Measurements from ENCODE around the gene SLC39A11.

Gene SLC39A11

DNA sequence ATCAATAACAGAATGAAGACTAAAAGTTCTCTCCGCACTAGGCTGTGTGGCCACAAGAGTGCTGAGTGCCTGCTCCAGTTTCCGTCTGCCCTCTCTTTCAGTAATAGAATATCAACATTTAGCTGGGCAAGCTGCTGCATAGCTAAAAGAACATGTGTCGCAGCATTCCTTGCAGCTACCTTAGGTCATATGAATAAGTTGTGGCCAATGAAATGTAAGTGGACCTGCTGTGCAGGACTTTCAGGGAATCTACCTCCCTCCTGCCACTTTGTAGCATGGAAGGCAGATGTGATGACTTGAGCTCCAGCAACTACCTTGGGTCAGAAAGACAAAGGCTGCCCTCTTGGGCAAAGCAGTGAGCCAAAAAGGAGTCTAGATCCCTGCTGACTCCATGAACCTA lies 25.4 kb downstream of the SLC39A11 start:
- Histone ChIP-seq H3K27ac (no peak overlapping the region), H3K4me3 (no peak overlapping the region)
- DNase-seq (ENCODE audit: low spot score) = no peak
- TF ChIP-seq, protein P1, sequence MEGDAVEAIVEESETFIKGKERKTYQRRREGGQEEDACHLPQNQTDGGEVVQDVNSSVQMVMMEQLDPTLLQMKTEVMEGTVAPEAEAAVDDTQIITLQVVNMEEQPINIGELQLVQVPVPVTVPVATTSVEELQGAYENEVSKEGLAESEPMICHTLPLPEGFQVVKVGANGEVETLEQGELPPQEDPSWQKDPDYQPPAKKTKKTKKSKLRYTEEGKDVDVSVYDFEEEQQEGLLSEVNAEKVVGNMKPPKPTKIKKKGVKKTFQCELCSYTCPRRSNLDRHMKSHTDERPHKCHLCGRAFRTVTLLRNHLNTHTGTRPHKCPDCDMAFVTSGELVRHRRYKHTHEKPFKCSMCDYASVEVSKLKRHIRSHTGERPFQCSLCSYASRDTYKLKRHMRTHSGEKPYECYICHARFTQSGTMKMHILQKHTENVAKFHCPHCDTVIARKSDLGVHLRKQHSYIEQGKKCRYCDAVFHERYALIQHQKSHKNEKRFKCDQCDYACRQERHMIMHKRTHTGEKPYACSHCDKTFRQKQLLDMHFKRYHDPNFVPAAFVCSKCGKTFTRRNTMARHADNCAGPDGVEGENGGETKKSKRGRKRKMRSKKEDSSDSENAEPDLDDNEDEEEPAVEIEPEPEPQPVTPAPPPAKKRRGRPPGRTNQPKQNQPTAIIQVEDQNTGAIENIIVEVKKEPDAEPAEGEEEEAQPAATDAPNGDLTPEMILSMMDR (IDR thresholded peaks at IDR 0.05) = no peak

DNA sequence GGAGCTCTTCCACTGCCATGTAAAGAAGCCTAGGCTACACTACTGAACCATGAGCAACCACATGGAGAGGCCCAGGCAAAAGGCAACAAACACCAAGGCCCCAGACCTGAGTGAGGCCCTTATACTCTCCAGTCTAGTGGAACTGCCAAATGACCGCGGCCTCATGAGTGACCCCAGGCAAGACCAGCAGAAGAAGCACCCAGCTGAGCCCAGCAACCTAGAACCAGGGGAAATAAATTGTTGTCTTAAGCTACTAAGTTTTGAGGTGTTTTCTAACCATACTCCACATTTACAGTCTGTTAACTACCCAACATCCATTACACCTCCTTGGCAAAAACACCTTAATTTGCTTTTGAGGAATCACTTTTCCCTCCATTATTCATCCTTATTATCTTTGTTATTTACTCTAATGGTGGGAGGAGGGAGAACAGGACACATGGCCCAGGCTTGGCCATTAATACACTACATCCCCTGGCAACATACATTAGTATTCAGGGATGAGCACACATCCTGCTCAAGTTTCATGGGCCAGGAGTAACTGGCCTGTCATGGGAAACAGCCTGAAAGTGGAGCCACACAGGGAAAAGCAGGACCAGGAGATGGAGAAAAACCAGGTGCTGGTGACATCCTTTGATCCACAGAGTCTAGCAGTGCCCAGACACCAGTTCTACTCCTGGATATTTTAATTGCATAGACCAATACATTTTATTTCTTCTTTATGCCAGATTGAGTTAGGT lies 26.2 kb downstream of the SLC39A11 start:
- H3K27ac ChIP-seq = no peak overlapping the region
- no peak overlapping the region for H3K4me3 ChIP-seq
- TF ChIP-seq, protein P1 (IDR thresholded peaks at IDR 0.05) = no peak
- peak; percentile 26 for DNase-seq (ENCODE audit: low spot score)

DNA sequence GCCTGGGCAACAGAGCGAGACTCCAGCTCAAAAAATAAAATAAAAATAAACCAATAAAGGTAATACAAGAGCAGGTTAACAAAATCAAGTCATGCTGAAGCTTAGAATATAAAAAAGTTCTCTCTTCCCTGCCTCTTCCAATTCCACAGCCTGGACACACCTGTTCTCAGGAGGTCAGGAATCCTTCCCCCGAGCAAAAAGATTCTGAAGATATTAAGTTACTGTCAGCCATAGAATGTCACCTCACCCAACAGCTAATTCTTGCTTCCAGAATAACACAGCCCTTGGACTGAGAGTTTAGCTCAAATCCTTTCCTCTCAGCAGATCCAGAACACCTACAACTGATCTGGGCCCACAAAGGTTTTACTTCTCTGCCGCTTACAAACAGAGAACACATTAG lies 27.1 kb downstream of the SLC39A11 start:
- Histone ChIP-seq H3K27ac (no peak overlapping the region), H3K4me3 (no peak overlapping the region)
- DNase-seq (ENCODE audit: low spot score) = no peak
- TF ChIP-seq, protein P1 (IDR thresholded peaks at IDR 0.05) = no peak

DNA sequence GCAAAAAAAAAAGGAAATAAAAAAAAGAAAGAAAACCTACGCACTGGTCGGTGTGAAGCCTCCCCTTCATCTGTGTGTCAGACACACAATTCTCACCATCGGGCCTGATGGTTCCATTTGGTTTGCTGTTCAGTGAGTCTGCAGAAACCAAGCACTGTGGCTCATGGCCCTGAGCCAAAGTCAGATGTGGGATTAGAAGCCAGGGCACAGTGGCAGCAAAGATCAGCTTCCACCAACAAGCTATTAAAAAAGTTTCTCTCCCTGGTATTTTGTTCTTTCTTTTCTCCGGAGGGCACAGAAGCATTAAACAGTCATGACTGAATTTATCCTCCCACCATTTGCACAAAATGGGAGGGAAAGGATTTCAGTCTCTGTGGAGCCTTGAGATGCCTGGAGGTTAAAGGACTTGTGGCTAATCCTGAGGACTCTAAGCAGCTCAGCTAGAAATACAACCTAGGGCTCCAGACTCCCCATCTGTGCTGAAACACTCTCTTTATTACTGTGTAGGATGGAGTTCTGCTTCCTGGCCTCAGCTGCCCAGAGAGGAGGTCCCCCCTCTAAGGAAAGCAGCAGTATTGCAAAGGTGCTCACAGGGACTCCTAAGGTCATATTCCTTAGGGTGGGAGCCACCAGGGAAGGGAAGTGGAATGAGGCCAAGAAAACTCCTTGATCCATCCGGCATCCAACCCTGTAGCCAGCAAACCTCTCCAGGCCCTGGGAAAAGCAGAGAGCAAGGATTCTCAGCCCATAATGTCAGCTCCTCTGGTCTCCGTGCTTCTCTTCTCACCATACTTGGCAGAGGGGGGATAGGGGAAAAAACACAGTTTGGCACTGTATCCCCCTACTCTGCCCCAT lies 28.2 kb downstream of the SLC39A11 start:
- Histone ChIP-seq H3K27ac (peak overlapping the region; percentile 21 to 35), H3K4me3 (no peak overlapping the region)
- peak; percentile 47 for DNase-seq (ENCODE audit: low spot score)
- TF ChIP-seq, protein P1 (IDR thresholded peaks at IDR 0.05) = no peak

DNA sequence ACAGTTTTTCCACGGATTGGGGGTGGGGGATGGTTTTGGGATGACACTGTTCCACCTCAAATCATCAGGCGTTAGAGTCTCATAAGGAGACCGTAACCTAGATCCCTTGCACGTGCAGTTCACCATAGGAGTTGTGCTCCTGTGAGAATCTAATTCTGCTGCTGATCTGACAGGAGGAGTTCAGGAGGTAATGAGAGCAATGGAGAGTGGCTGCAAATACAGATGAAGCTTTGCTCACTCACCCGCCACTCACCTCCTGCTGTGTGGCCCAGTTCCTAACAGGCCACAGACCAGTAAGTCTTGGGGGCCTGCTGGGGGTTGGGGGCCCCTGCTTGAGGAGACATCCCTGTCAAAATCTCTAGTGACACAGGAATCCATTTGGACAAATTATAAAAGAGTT lies 29.8 kb downstream of the SLC39A11 start:
- DNase-seq (ENCODE audit: low spot score) = no peak
- TF ChIP-seq, protein P1 (IDR thresholded peaks at IDR 0.05) = no peak
- no peak overlapping the region for H3K27ac ChIP-seq
- H3K4me3 ChIP-seq = no peak overlapping the region

DNA sequence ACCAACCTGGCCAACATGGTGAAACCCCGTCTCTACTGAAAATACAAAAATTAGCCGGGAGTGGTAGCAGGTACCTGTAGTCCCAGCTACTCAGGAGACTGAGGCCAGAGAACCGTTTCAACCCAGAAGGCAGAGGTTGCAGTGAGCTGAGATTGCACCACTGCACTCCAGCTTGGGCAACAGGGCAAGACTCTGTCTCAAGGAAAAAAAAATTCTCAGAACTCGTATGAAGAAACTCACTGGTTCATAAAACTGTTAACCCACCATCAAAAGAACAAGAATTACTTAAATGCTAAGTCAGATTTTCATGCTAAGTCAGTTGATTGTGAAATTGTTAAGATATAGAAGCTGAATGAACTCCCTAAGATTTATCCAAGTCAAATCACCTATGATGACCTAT lies 31.3 kb downstream of the SLC39A11 start:
- DNase-seq (ENCODE audit: low spot score) = no peak
- no peak overlapping the region for H3K27ac ChIP-seq
- no peak overlapping the region for H3K4me3 ChIP-seq
- TF ChIP-seq, protein P1 (IDR thresholded peaks at IDR 0.05) = no peak

All from coronary artery (tissue), 2 donors.